Erythroblast (primary cell): ENCODE results near the gene TEX2.

Experiments used
- GATA1 ChIP-seq: IDR thresholded peaks from 2 replicates; pipeline ENCODE4 v1.6.1; 2011; ENCODE audit warnings: low read depth, mild to moderate bottlenecking, control low read depth, low read length, moderate library complexity
- POLR2A ChIP-seq: IDR thresholded peaks from 2 replicates; pipeline ENCODE4 v1.6.1; 2011; ENCODE audit warnings: mild to moderate bottlenecking, low read length

- TF ChIP-seq POLR2A, result no peak
- no peak for TF ChIP-seq GATA1
Measured at GRCh38 chr17:64297467-64298088, 34.5 kb upstream of the TEX2 start.
